Panc1 (cell line): ENCODE measurements around the gene PTPRE. TPM values are rescaled to one million over a fixed set of nuclear protein-coding genes. Genes with fewer than 3 reads are reported as not detected.

Source experiments
- ATAC-seq: fragments of 200-7000 bp; cut with Tn5 transposase; 2 replicates; pipeline ENCODE4 v1.9.1; 2020; ENCODE audit warnings: mild to moderate bottlenecking, moderate library complexity
- BruUV-seq: library from RNA; stranded (reverse); fragments of 400-500 nt; replicated peaks from 2 replicates; lab custom pipeline; 2021; lab: Mats Ljungman, UMichigan
- CTCF ChIA-PET: fragments of 300-600 bp; sonication (Branson Sonifier 250); formaldehyde crosslinking; loops from one replicate; lab custom pipeline; 2022; ENCODE audit warnings: antibody characterized with exemption; lab: Charles Lee
- POLR2A ChIA-PET: fragments of 300-600 bp; sonication (Branson Sonifier 250); formaldehyde crosslinking; loops from one replicate; lab custom pipeline; 2022; ENCODE audit warnings: antibody characterized with exemption; lab: Charles Lee
- DNase-seq: peaks from one replicate; pipeline ENCODE4 v3.0.0-alpha.2; 2010; ENCODE audit warnings: low read depth, low spot score
- H3K27ac ChIP-seq: 2 replicates; pipeline ENCODE4 v1.5.1; 2011; ENCODE audit warnings: mild to moderate bottlenecking, low read length, inconsistent platforms
- H3K27me3 ChIP-seq: fragments of 200-500 bp; sonication (Bioruptor generic); 2 replicates; pipeline ENCODE4 v1.6.0; 2014; ENCODE audit warnings: low read length, inconsistent platforms; ENCODE audit not compliant: control insufficient read depth, insufficient read depth
- H3K36me3 ChIP-seq: fragments of 200-500 bp; sonication (Bioruptor generic); 2 replicates; pipeline ENCODE4 v1.5.1; 2014; ENCODE audit warnings: inconsistent platforms, mild to moderate bottlenecking, low read length, moderate library complexity; ENCODE audit not compliant: control insufficient read depth, insufficient read depth
- H3K4me1 ChIP-seq: 2 replicates; pipeline ENCODE4 v1.5.1; 2011; ENCODE audit warnings: inconsistent platforms, mild to moderate bottlenecking, low read length, moderate library complexity; ENCODE audit not compliant: control insufficient read depth, insufficient read depth
- H3K4me3 ChIP-seq, 2 experiments: 2 replicates each; pipeline ENCODE4 v1.5.1; 2011 to 2012; ENCODE audit warnings: low read depth in 2 of 2, low read length in 2 of 2, mild to moderate bottlenecking in 2 of 2, inconsistent platforms in 1 of 2, moderate library complexity in 1 of 2
- H3K9me3 ChIP-seq: fragments of 200-500 bp; sonication (Bioruptor generic); 2 replicates; pipeline ENCODE4 v1.5.1; 2014; ENCODE audit warnings: low read depth, mild to moderate bottlenecking, inconsistent platforms, low read length, moderate library complexity; ENCODE audit not compliant: control insufficient read depth, insufficient read depth
- POLR2AphosphoS5 ChIP-seq: IDR thresholded peaks from 2 replicates; pipeline ENCODE4 v1.6.1; 2012; ENCODE audit warnings: mild to moderate bottlenecking, low read depth, low read length, moderate library complexity
- SIN3A ChIP-seq: IDR thresholded peaks from 2 replicates; pipeline ENCODE4 v1.6.1; 2012; ENCODE audit warnings: low read depth, mild to moderate bottlenecking, low read length, moderate library complexity, borderline replicate concordance; ENCODE audit not compliant: insufficient read depth
- TCF7L2 ChIP-seq: IDR thresholded peaks from 2 replicates; pipeline ENCODE4 v1.6.1; 2011; ENCODE audit warnings: mild to moderate bottlenecking, low read depth, low read length, inconsistent platforms
- in situ Hi-C: cut with HindIII; loops from 2 replicates; pipeline ENCODE4 v1.10.0; 2016; ENCODE audit warnings: low sequenced_read_pairs, low pct_unique_long_range_greater_than_20kb
- intact Hi-C: fragments of 100-400 bp; cut with micrococcal nuclease; formaldehyde crosslinking; loops from one replicate; pipeline ENCODE4 v1.10.0; 2022; ENCODE audit not compliant: unreplicated experiment
- total RNA-seq: library from RNA; stranded (reverse); gene quantifications from one replicate; pipeline ENCODE4 v1.2.1, GENCODE V29; 2021; ENCODE audit not compliant: unreplicated experiment
- TF ChIP-seq, protein P1 (sequence below), 2 experiments: IDR thresholded peaks; 2 replicates each; pipeline ENCODE4 v1.6.1; 2011 to 2012; ENCODE audit warnings: low read depth in 2 of 2, control low read depth in 1 of 2, low read length in 1 of 2, mild to moderate bottlenecking in 1 of 2, moderate library complexity in 1 of 2; ENCODE audit not compliant: insufficient read depth in 1 of 2
- TF ChIP-seq, protein P2 (sequence below): fragments of 450-650 bp; IDR thresholded peaks from 2 replicates; pipeline ENCODE4 v1.5.1; 2017; ENCODE audit warnings: mild to moderate bottlenecking

PTPRE gene
- total RNA-seq, 1 experiment from 2014 or later: 0.44 TPM

DNA sequence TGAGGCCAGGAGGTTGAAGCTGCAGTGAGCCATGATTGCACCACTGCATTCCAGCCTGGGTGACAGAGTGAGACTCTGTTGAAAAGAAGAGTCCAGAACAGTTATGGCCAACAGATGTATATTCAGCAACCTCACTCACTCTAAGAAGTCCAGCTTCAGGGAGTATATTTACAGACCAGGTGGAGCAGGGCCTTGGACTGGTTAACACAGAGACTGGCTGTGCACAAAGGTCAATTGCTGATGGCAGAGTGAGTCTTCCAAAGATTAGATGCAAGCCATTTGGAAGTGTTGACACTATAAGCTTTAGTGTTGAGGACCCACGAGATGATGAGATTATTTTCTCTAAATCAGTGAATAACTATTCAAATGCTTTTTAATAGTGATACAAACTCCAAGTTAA, 39.1 kb upstream of the PTPRE start:
- ChIA-PET CTCF (no interaction called here), POLR2A (no interaction called here)
- no peak for DNase-seq
- no peak for ATAC-seq
- H3K9me3 ChIP-seq: no peaks in the 10 kb centered on the region; the same call in 1 of the 2 replicates
- no peaks in the 10 kb centered on the region for H3K36me3 ChIP-seq
- TF ChIP-seq, protein P1, sequence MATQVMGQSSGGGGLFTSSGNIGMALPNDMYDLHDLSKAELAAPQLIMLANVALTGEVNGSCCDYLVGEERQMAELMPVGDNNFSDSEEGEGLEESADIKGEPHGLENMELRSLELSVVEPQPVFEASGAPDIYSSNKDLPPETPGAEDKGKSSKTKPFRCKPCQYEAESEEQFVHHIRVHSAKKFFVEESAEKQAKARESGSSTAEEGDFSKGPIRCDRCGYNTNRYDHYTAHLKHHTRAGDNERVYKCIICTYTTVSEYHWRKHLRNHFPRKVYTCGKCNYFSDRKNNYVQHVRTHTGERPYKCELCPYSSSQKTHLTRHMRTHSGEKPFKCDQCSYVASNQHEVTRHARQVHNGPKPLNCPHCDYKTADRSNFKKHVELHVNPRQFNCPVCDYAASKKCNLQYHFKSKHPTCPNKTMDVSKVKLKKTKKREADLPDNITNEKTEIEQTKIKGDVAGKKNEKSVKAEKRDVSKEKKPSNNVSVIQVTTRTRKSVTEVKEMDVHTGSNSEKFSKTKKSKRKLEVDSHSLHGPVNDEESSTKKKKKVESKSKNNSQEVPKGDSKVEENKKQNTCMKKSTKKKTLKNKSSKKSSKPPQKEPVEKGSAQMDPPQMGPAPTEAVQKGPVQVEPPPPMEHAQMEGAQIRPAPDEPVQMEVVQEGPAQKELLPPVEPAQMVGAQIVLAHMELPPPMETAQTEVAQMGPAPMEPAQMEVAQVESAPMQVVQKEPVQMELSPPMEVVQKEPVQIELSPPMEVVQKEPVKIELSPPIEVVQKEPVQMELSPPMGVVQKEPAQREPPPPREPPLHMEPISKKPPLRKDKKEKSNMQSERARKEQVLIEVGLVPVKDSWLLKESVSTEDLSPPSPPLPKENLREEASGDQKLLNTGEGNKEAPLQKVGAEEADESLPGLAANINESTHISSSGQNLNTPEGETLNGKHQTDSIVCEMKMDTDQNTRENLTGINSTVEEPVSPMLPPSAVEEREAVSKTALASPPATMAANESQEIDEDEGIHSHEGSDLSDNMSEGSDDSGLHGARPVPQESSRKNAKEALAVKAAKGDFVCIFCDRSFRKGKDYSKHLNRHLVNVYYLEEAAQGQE (IDR thresholded peaks at IDR 0.05; ENCODE audit: insufficient read depth in 1 of 2, low read depth in 2 of 2, low read length in 1 of 2): no peak
- TF ChIP-seq POLR2AphosphoS5 (no peak), TCF7L2 (no peak), SIN3A (no peak)
- TF ChIP-seq, protein P2, sequence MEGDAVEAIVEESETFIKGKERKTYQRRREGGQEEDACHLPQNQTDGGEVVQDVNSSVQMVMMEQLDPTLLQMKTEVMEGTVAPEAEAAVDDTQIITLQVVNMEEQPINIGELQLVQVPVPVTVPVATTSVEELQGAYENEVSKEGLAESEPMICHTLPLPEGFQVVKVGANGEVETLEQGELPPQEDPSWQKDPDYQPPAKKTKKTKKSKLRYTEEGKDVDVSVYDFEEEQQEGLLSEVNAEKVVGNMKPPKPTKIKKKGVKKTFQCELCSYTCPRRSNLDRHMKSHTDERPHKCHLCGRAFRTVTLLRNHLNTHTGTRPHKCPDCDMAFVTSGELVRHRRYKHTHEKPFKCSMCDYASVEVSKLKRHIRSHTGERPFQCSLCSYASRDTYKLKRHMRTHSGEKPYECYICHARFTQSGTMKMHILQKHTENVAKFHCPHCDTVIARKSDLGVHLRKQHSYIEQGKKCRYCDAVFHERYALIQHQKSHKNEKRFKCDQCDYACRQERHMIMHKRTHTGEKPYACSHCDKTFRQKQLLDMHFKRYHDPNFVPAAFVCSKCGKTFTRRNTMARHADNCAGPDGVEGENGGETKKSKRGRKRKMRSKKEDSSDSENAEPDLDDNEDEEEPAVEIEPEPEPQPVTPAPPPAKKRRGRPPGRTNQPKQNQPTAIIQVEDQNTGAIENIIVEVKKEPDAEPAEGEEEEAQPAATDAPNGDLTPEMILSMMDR: no peak
- in situ Hi-C loops (no loop called here), intact Hi-C loops (no loop called here)
- H3K27ac ChIP-seq: no peak overlapping the region
- BruUV-seq: no TSS peak
- H3K27me3 ChIP-seq: peaks cover 2% of the 10 kb centered on the region; the same call in 1 of the 2 replicates
- H3K4me1 ChIP-seq: no peaks in the 10 kb centered on the region
- H3K4me3 ChIP-seq: no peak overlapping the region

DNA sequence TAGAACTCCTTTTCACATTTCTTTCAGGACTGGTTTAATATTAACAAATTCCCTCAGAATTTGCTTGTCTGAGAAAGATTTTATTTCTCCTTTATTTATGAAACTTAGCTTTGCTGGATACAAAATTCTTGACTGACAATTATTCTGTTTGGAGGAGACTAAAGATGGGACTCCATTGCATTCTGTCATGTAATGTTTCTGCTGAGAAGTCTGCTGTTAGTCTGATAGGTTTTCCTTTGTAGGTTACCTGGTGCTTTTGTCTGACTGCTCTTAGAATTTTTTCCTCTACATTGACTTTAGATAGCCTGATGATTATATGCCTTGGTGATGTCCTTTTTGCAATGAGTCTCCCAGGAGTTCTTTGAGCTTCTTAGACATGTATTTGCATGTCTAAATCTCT, 37.6 kb upstream of the PTPRE start:
- DNase-seq (no peak), ATAC-seq (no peak)
- Histone ChIP-seq H3K9me3 (no peaks in the 10 kb centered on the region; the same call in 1 of the 2 replicates), H3K27me3 (peaks cover 2% of the 10 kb centered on the region; the same call in 1 of the 2 replicates), H3K4me1 (no peaks in the 10 kb centered on the region), H3K4me3 (no peak overlapping the region), H3K27ac (no peak overlapping the region), H3K36me3 (no peaks in the 10 kb centered on the region)
- CTCF ChIA-PET: no interaction called here
- TF ChIP-seq SIN3A: no peak
- no peak for TF ChIP-seq TCF7L2
- TF ChIP-seq, protein P1 (IDR thresholded peaks at IDR 0.05; ENCODE audit: insufficient read depth in 1 of 2, low read depth in 2 of 2, low read length in 1 of 2): no peak
- TF ChIP-seq, protein P2: no peak
- no peak for TF ChIP-seq POLR2AphosphoS5
- POLR2A ChIA-PET: no interaction called here
- no TSS peak for BruUV-seq
- intact Hi-C loops: no loop called here
- in situ Hi-C loops: no loop called here
